Mesendoderm (in vitro differentiated cells): ENCODE data around the gene NCOA1.

Experiments used
- DNase-seq: peaks from one replicate; pipeline ENCODE4 v3.0.0; 2013
- H2AK5ac ChIP-seq: 2 replicates; pipeline ENCODE4 v1.6.1; 2013; ENCODE audit warnings: low read length, inconsistent platforms
- H2BK120ac ChIP-seq: 2 replicates; pipeline ENCODE4 v1.6.1; 2013; ENCODE audit warnings: low read depth, mild to moderate bottlenecking, low read length, moderate library complexity, mixed read lengths
- H2BK15ac ChIP-seq: replicated peaks from 2 replicates; pipeline ENCODE4 v1.6.1; 2013; ENCODE audit warnings: low read depth, mild to moderate bottlenecking, moderate library complexity
- H2BK5ac ChIP-seq: 2 replicates; pipeline ENCODE4 v1.6.1; 2013; ENCODE audit warnings: low read length, inconsistent platforms
- H3K18ac ChIP-seq: 2 replicates; pipeline ENCODE4 v1.6.1; 2013; ENCODE audit warnings: mild to moderate bottlenecking, low read length, mixed read lengths
- H3K23ac ChIP-seq: one replicate; pipeline ENCODE4 v1.6.1; 2013; ENCODE audit warnings: low read length
- H3K27ac ChIP-seq: 2 replicates; pipeline ENCODE4 v1.5.1; 2013; ENCODE audit warnings: low read depth, mild to moderate bottlenecking, inconsistent platforms, low read length, moderate library complexity
- H3K27me3 ChIP-seq: 2 replicates; pipeline ENCODE4 v1.6.1; 2013; ENCODE audit warnings: low read length, control low read depth, mild to moderate bottlenecking, inconsistent platforms; ENCODE audit not compliant: insufficient read depth, poor library complexity
- H3K36me3 ChIP-seq: 2 replicates; pipeline ENCODE4 v1.6.1; 2013; ENCODE audit warnings: low read length, inconsistent platforms; ENCODE audit not compliant: control insufficient read depth, insufficient read depth
- H3K4ac ChIP-seq: one replicate; pipeline ENCODE4 v1.6.1; 2013; ENCODE audit warnings: low read depth, mild to moderate bottlenecking, low read length, moderate library complexity
- H3K4me1 ChIP-seq: 2 replicates; pipeline ENCODE4 v1.6.1; 2013; ENCODE audit warnings: low read depth, low read length, inconsistent platforms; ENCODE audit not compliant: control insufficient read depth
- H3K4me2 ChIP-seq: 2 replicates; pipeline ENCODE4 v1.6.1; 2013; ENCODE audit warnings: low read length
- H3K4me3 ChIP-seq: 2 replicates; pipeline ENCODE4 v1.5.1; 2013; ENCODE audit warnings: mild to moderate bottlenecking, low read length
- H3K56ac ChIP-seq: one replicate; pipeline ENCODE4 v1.6.1; 2013; ENCODE audit warnings: low read length
- H3K79me1 ChIP-seq: 2 replicates; pipeline ENCODE4 v1.6.1; 2013; ENCODE audit warnings: low read length, inconsistent platforms
- H3K79me2 ChIP-seq: 2 replicates; pipeline ENCODE4 v1.6.1; 2013; ENCODE audit warnings: mild to moderate bottlenecking, low read length; ENCODE audit not compliant: control insufficient read depth, insufficient read depth
- H3K9ac ChIP-seq: 2 replicates; pipeline ENCODE4 v1.6.1; 2013; ENCODE audit warnings: low read length, inconsistent platforms
- H4K5ac ChIP-seq: one replicate; pipeline ENCODE4 v1.6.1; 2013; ENCODE audit warnings: low read length
- H4K8ac ChIP-seq: one replicate; pipeline ENCODE4 v1.6.1; 2013; ENCODE audit warnings: low read depth, mild to moderate bottlenecking, control low read depth, low read length, moderate library complexity
- WGBS: extraction: QIAGEN DNeasy Blood & Tissue Kit; methylation state at CpG from one replicate; pipeline ENCODE4 v1.1.7; 2013; ENCODE audit warnings: low lambda C conversion rate, missing lambda C conversion rate; ENCODE audit not compliant: insufficient coverage; ENCODE audit errors: extremely low coverage; 5-methylcytosine and 5-hydroxymethylcytosine counted together

The NCOA1 gene

GRCh38 chr2:24702800-24703199, 211.7 kb downstream of the NCOA1 start:
- no peak overlapping the region for H4K8ac ChIP-seq
- H3K23ac ChIP-seq = no peak overlapping the region
- H3K56ac ChIP-seq = no peak overlapping the region
- no peak overlapping the region for H2BK5ac ChIP-seq
- no peaks in the 10 kb centered on the region for H3K79me1 ChIP-seq
- H3K27ac ChIP-seq = no peak overlapping the region
- WGBS = no CpG with 5 or more reads among the region's 3 CpGs
- H3K9ac ChIP-seq = no peak overlapping the region
- H3K4me2 ChIP-seq = no peak overlapping the region
- H3K27me3 ChIP-seq = no peaks in the 10 kb centered on the region
- H3K79me2 ChIP-seq = no peaks in the 10 kb centered on the region
- peak; percentile 24 for DNase-seq
- H2AK5ac ChIP-seq = no peak overlapping the region
- H3K4me1 ChIP-seq = no peaks in the 10 kb centered on the region
- H3K18ac ChIP-seq = no peak overlapping the region
- no peak overlapping the region for H3K4me3 ChIP-seq
- H2BK15ac ChIP-seq = no peak overlapping the region
- H3K36me3 ChIP-seq = no peaks in the 10 kb centered on the region
- no peak overlapping the region for H3K4ac ChIP-seq
- no peak overlapping the region for H2BK120ac ChIP-seq
- H4K5ac ChIP-seq = no peak overlapping the region

GRCh38 chr2:24704692-24705091, 213.6 kb downstream of the NCOA1 start:
- no peak for DNase-seq
- WGBS = no CpG with 5 or more reads among the region's 4 CpGs
- no peaks in the 10 kb centered on the region for H3K27me3 ChIP-seq

GRCh38 chr2:24707143-24707542, 216.1 kb downstream of the NCOA1 start:
- no peak overlapping the region for H2BK15ac ChIP-seq
- H3K18ac ChIP-seq = no peak overlapping the region
- DNase-seq = no peak
- H3K4me2 ChIP-seq = no peak overlapping the region
- no peak overlapping the region for H2BK5ac ChIP-seq
- no peaks in the 10 kb centered on the region for H3K4me1 ChIP-seq
- H3K27me3 ChIP-seq = no peaks in the 10 kb centered on the region
- H3K23ac ChIP-seq = no peak overlapping the region
- H3K79me2 ChIP-seq = no peaks in the 10 kb centered on the region
- no peaks in the 10 kb centered on the region for H3K79me1 ChIP-seq
- no peak overlapping the region for H2BK120ac ChIP-seq
- H3K4me3 ChIP-seq = no peak overlapping the region
- H4K8ac ChIP-seq = no peak overlapping the region
- H4K5ac ChIP-seq = no peak overlapping the region
- no peak overlapping the region for H2AK5ac ChIP-seq
- H3K27ac ChIP-seq = no peak overlapping the region
- no peak overlapping the region for H3K56ac ChIP-seq
- no peak overlapping the region for H3K9ac ChIP-seq
- H3K36me3 ChIP-seq = no peaks in the 10 kb centered on the region
- WGBS = no CpG with 5 or more reads among the region's 3 CpGs
- H3K4ac ChIP-seq = no peak overlapping the region

More at GRCh38 chr2:24704692-24705091, 213.6 kb downstream of the NCOA1 start:
- Histone ChIP-seq H4K5ac (no peak overlapping the region), H2BK5ac (no peak overlapping the region), H3K4me1 (no peaks in the 10 kb centered on the region), H3K9ac (no peak overlapping the region), H3K27ac (no peak overlapping the region), H3K56ac (no peak overlapping the region), H3K4me3 (no peak overlapping the region), H2AK5ac (no peak overlapping the region), H3K18ac (no peak overlapping the region), H3K23ac (no peak overlapping the region), H3K4ac (no peak overlapping the region), H4K8ac (no peak overlapping the region), H3K79me1 (no peaks in the 10 kb centered on the region), H3K36me3 (no peaks in the 10 kb centered on the region), H3K79me2 (no peaks in the 10 kb centered on the region), H2BK120ac (no peak overlapping the region), H2BK15ac (no peak overlapping the region), H3K4me2 (no peak overlapping the region)

- no peak for DNase-seq
- no peak overlapping the region for H3K4me2 ChIP-seq
- no peak overlapping the region for H3K4ac ChIP-seq
- no peak overlapping the region for H2BK15ac ChIP-seq
- no peaks in the 10 kb centered on the region for H3K36me3 ChIP-seq
- H4K8ac ChIP-seq = no peak overlapping the region
- no peak overlapping the region for H3K18ac ChIP-seq
- no CpG with 5 or more reads among the region's 3 CpGs for WGBS
- no peak overlapping the region for H3K23ac ChIP-seq
- no peak overlapping the region for H3K9ac ChIP-seq
- no peak overlapping the region for H2BK5ac ChIP-seq
- H3K56ac ChIP-seq = no peak overlapping the region
- H2BK120ac ChIP-seq = no peak overlapping the region
- no peaks in the 10 kb centered on the region for H3K27me3 ChIP-seq
- H3K27ac ChIP-seq = no peak overlapping the region
- H3K4me3 ChIP-seq = no peak overlapping the region
- no peaks in the 10 kb centered on the region for H3K79me1 ChIP-seq
- no peak overlapping the region for H4K5ac ChIP-seq
- H3K79me2 ChIP-seq = no peaks in the 10 kb centered on the region
- no peaks in the 10 kb centered on the region for H3K4me1 ChIP-seq
- no peak overlapping the region for H2AK5ac ChIP-seq
Measured at GRCh38 chr2:24708537-24709152, 217.6 kb downstream of the NCOA1 start.

GRCh38 chr2:24710806-24711205, 219.8 kb downstream of the NCOA1 start:
- H3K4me2 ChIP-seq = no peak overlapping the region
- no peak overlapping the region for H2BK15ac ChIP-seq
- H3K9ac ChIP-seq = no peak overlapping the region
- H3K4me3 ChIP-seq = no peak overlapping the region
- no CpG with 5 or more reads among the region's 6 CpGs for WGBS
- no peak overlapping the region for H2BK120ac ChIP-seq
- H3K36me3 ChIP-seq = no peaks in the 10 kb centered on the region
- H4K8ac ChIP-seq = no peak overlapping the region
- H3K4me1 ChIP-seq = no peaks in the 10 kb centered on the region
- no peak overlapping the region for H2AK5ac ChIP-seq
- H4K5ac ChIP-seq = no peak overlapping the region
- no peak overlapping the region for H2BK5ac ChIP-seq
- DNase-seq = no peak
- H3K56ac ChIP-seq = no peak overlapping the region
- no peaks in the 10 kb centered on the region for H3K79me1 ChIP-seq
- H3K23ac ChIP-seq = no peak overlapping the region
- no peaks in the 10 kb centered on the region for H3K79me2 ChIP-seq
- no peaks in the 10 kb centered on the region for H3K27me3 ChIP-seq
- H3K27ac ChIP-seq = no peak overlapping the region
- H3K18ac ChIP-seq = no peak overlapping the region
- H3K4ac ChIP-seq = no peak overlapping the region

GRCh38 chr2:24711865-24712264, 220.8 kb downstream of the NCOA1 start:
- Histone ChIP-seq H3K4ac (no peak overlapping the region), H2BK5ac (no peak overlapping the region), H3K27ac (no peak overlapping the region), H3K4me3 (no peak overlapping the region), H3K4me2 (no peak overlapping the region), H4K8ac (no peak overlapping the region), H3K79me2 (no peaks in the 10 kb centered on the region), H3K9ac (no peak overlapping the region), H3K4me1 (no peaks in the 10 kb centered on the region), H3K36me3 (no peaks in the 10 kb centered on the region), H3K56ac (no peak overlapping the region), H4K5ac (no peak overlapping the region), H2AK5ac (no peak overlapping the region), H2BK15ac (no peak overlapping the region), H3K79me1 (no peaks in the 10 kb centered on the region), H2BK120ac (no peak overlapping the region), H3K27me3 (no peaks in the 10 kb centered on the region), H3K23ac (no peak overlapping the region), H3K18ac (no peak overlapping the region)
- no CpG with 5 or more reads among the region's 2 CpGs for WGBS
- DNase-seq = no peak
